SKM-1 (cell line): Measurements from ENCODE around the gene ACSL5.
"Not testable (repeated sequence)": the region's sequence is repeated elsewhere in the genome, so short reads cannot be mapped to it uniquely, and the experiment has no call there.

ENCODE experiments used
- DNase-seq: peaks from one replicate; lab custom pipeline; 2025; ENCODE audit not compliant: unreplicated experiment; lab: John Stamatoyannopoulos, UW

ACSL5 gene

GRCh38 chr10:112456533-112456932 lies 82.6 kb downstream of the ACSL5 start:
- no peak for DNase-seq

- no peak for DNase-seq
Measured at GRCh38 chr10:112460366-112460765, 86.5 kb downstream of the ACSL5 start.

GRCh38 chr10:112461029-112461887 lies 87.3 kb downstream of the ACSL5 start:
- no peak for DNase-seq

- not testable (repeated sequence) for DNase-seq
Measured at GRCh38 chr10:112464074-112464473, 90.2 kb downstream of the ACSL5 start.

- DNase-seq = no peak
Measured at GRCh38 chr10:112465299-112465883, 91.5 kb downstream of the ACSL5 start.

- DNase-seq = no peak
Measured at GRCh38 chr10:112466802-112467201, 92.9 kb downstream of the ACSL5 start.

GRCh38 chr10:112467541-112468075 lies 93.7 kb downstream of the ACSL5 start:
- no peak for DNase-seq

GRCh38 chr10:112471878-112472487 lies 98.1 kb downstream of the ACSL5 start:
- peak; percentile 50 for DNase-seq

- DNase-seq = no peak
Measured at GRCh38 chr10:112475575-112476218, 101.8 kb downstream of the ACSL5 start.
